K562 (cell line): ENCODE data around the gene PPP1R3E. TPM values are rescaled to one million over a fixed set of nuclear protein-coding genes. Genes with fewer than 3 reads are reported as not detected.

Experiments
- BMI1 ChIP-seq: fragments of 150-350 bp; IDR thresholded peaks from 2 replicates; pipeline ENCODE4 v1.6.1; 2014; ENCODE audit warnings: low read length
- ESRRA ChIP-seq: fragments of 450-650 bp; IDR thresholded peaks from 2 replicates; pipeline ENCODE4 v1.6.1; 2014; ENCODE audit warnings: low read depth, mild to moderate bottlenecking, moderate library complexity, borderline replicate concordance
- FOSL1 ChIP-seq: fragments of 200-800 bp; sonication (Bioruptor generic); conservative IDR thresholded peaks from 2 replicates; pipeline ENCODE4 v1.6.1; 2016; ENCODE audit warnings: missing genetic modification characterization, missing compliant biosample characterization
- GABPA ChIP-seq: fragments of 200-800 bp; sonication (Bioruptor generic); conservative IDR thresholded peaks from 2 replicates; pipeline ENCODE4 v1.6.1; 2016; ENCODE audit warnings: low read depth, missing genetic modification characterization, missing compliant biosample characterization
- HEY1 ChIP-seq: fragments of 250-450 bp; sonication (Bioruptor Pico); IDR thresholded peaks from 2 replicates; pipeline ENCODE4 v1.5.0; 2020; ENCODE audit warnings: mild to moderate bottlenecking, moderate library complexity, borderline replicate concordance
- PHB ChIP-seq: fragments of 250-450 bp; sonication (Bioruptor Pico); IDR thresholded peaks from 2 replicates; pipeline ENCODE4 v1.5.0; 2021
- POLR2A ChIP-seq: fragments of 450-650 bp; conservative IDR thresholded peaks from 2 replicates; pipeline ENCODE4 v1.6.1; 2016
- SIRT6 ChIP-seq: IDR thresholded peaks from one replicate; pipeline ENCODE4 v1.6.1; 2012; ENCODE audit warnings: low read depth, mild to moderate bottlenecking, control low read depth, inconsistent platforms, low read length, moderate library complexity
- SMAD4 ChIP-seq: fragments of 250-450 bp; sonication (Bioruptor Pico); conservative IDR thresholded peaks from 2 replicates; pipeline ENCODE4 v1.8.0; 2021; ENCODE audit warnings: inconsistent platforms, mild to moderate bottlenecking, moderate library complexity
- SMARCA4 ChIP-seq: fragments of 450-650 bp; IDR thresholded peaks from 2 replicates; pipeline ENCODE4 v1.6.1; 2016
- TAF7 ChIP-seq: fragments of 450-650 bp; IDR thresholded peaks from 2 replicates; pipeline ENCODE4 v1.6.1; 2016; ENCODE audit warnings: missing genetic modification characterization, missing compliant biosample characterization
- TFAM ChIP-seq: fragments of 250-450 bp; sonication (Bioruptor Pico); conservative IDR thresholded peaks from 2 replicates; pipeline ENCODE4 v1.5.0; 2021; ENCODE audit warnings: mild to moderate bottlenecking, moderate library complexity
- TSC22D4 ChIP-seq: fragments of 450-650 bp; IDR thresholded peaks from 2 replicates; pipeline ENCODE4 v1.6.1; 2016; ENCODE audit warnings: missing genetic modification characterization, missing biosample characterization, control low read depth
- U2AF1 ChIP-seq: fragments of 200-400 bp; formaldehyde crosslinking; optimal IDR thresholded peaks from 2 replicates; pipeline ENCODE3; 2017; ENCODE audit warnings: mild to moderate bottlenecking, low read depth, low read length, moderate library complexity
- ZBTB17 ChIP-seq: fragments of 450-650 bp; formaldehyde crosslinking; IDR thresholded peaks from 2 replicates; pipeline ENCODE4 v1.4.0; 2020; ENCODE audit warnings: mild to moderate bottlenecking
- ZFP30 ChIP-seq: fragments of 250-450 bp; sonication (Bioruptor Pico); IDR thresholded peaks from 2 replicates; pipeline ENCODE4 v1.8.0; 2022; ENCODE audit warnings: moderate library complexity, mild to moderate bottlenecking, inconsistent platforms, borderline replicate concordance
- ZNF3 ChIP-seq: fragments of 250-450 bp; sonication (Bioruptor Pico); IDR thresholded peaks from 2 replicates; pipeline ENCODE4 v1.5.0; 2021; ENCODE audit warnings: mild to moderate bottlenecking, moderate library complexity
- ZNF830 ChIP-seq: fragments of 250-450 bp; sonication (Bioruptor Pico); IDR thresholded peaks from 2 replicates; pipeline ENCODE4 v1.5.0; 2021; ENCODE audit warnings: mild to moderate bottlenecking
- polyA plus RNA-seq, 8 experiments: library from polyadenylated mRNA; depleted of rRNA in 4 of 8; stranded (reverse) in 5 of 8; unstranded in 3 of 8; fragments of >200 nt; fragmentation: Nextera tagmentation in 2 of 8; fragmentation: Illumina TruSeq in 1 of 8; extraction: Ambion mirVana in 2 of 8; extraction: Trizol in 1 of 8; gene quantifications; 2 replicates each; pipeline versions ENCODE4 v1.2.1 to v1.2.3, GENCODE V29; 2011 to 2014; ENCODE audit warnings: inconsistent platforms in 1 of 8, missing spikeins in 1 of 8
- total RNA-seq, 7 experiments: library from RNA; depleted of rRNA in 6 of 7; stranded (reverse); fragments of >200 nt in 6 of 7; fragmentation: Illumina TruSeq in 2 of 7; extraction: Trizol in 2 of 7; gene quantifications; 2 replicates each; pipeline versions ENCODE4 v1.2.1 to v1.2.3, GENCODE V29; 2011 to 2021; ENCODE audit warnings: low replicate concordance in 1 of 7
- TF ChIP-seq, protein P1 (sequence below): sonication (generic); formaldehyde crosslinking; IDR thresholded peaks from 2 replicates; pipeline ENCODE4 v1.4.0; 2020; ENCODE audit warnings: mild to moderate bottlenecking, missing genetic modification reagents
- TF ChIP-seq, protein P2 (sequence below): fragments of 250-450 bp; sonication (Bioruptor Pico); IDR thresholded peaks from 2 replicates; pipeline ENCODE4 v1.5.0; 2021
- TF ChIP-seq, protein P3 (sequence below): fragments of 250-450 bp; sonication (Bioruptor Pico); IDR thresholded peaks from 2 replicates; pipeline ENCODE4 v1.5.0; 2022; ENCODE audit warnings: mild to moderate bottlenecking
- TF ChIP-seq, protein P4 (sequence below): fragments of 250-450 bp; sonication (Bioruptor Pico); IDR thresholded peaks from 2 replicates; pipeline ENCODE4 v1.9.0; 2021; ENCODE audit warnings: mild to moderate bottlenecking, inconsistent platforms
- TF ChIP-seq, protein P5 (sequence below): fragments of 450-650 bp; IDR thresholded peaks from 2 replicates; pipeline ENCODE4 v1.7.0; 2016; ENCODE audit warnings: borderline replicate concordance

Gene PPP1R3E
- total and polyA plus RNA-seq, 9 of the 15 experiments (the other 6 are each of a cell fraction or from before 2014, with no cell fraction given): 3.2 to 18.4 (median 7.6) TPM

DNA sequence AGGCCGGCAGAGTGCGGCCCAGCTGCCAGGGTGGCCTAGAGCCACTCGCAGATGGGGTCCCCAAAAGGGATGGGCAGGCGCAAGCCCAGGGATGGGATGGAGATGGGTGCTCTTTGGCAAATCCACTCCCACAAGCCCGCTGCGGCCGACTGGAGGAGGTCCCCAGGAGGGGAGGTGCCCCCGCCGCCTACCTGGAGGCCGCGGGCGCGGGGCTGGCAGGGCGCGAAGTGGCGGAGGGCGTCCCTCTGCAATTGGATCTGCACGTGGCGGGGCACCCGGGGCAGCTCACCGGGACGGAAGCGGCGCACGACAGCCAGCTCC, 730 bp downstream of the PPP1R3E start (continued):
- TF ChIP-seq, protein P1, sequence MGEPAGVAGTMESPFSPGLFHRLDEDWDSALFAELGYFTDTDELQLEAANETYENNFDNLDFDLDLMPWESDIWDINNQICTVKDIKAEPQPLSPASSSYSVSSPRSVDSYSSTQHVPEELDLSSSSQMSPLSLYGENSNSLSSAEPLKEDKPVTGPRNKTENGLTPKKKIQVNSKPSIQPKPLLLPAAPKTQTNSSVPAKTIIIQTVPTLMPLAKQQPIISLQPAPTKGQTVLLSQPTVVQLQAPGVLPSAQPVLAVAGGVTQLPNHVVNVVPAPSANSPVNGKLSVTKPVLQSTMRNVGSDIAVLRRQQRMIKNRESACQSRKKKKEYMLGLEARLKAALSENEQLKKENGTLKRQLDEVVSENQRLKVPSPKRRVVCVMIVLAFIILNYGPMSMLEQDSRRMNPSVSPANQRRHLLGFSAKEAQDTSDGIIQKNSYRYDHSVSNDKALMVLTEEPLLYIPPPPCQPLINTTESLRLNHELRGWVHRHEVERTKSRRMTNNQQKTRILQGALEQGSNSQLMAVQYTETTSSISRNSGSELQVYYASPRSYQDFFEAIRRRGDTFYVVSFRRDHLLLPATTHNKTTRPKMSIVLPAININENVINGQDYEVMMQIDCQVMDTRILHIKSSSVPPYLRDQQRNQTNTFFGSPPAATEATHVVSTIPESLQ: no peak
- TF ChIP-seq SMARCA4 (no peak), TAF7 (peak; percentile 57), ZNF830 (CRISPR knock-in tag) (peak; percentile 86; the same call in 1 of the 2 replicates), POLR2A (peak; percentile 83), ZNF3 (CRISPR knock-in tag) (no peak), ESRRA (no peak), TSC22D4 (no peak), SIRT6 (no peak), SMAD4 (no peak), ZBTB17 (0 out of 2 replicates have a peak, but pooled peaks have one; percentile 43), GABPA (tag) (no peak), BMI1 (no peak), HEY1 (no peak), U2AF1 (no peak), ZFP30 (CRISPR knock-in tag) (no peak), PHB (no peak), TFAM (CRISPR knock-in tag) (no peak), FOSL1 (peak; percentile 16; the same call in 1 of the 2 replicates)
- TF ChIP-seq, protein P2, sequence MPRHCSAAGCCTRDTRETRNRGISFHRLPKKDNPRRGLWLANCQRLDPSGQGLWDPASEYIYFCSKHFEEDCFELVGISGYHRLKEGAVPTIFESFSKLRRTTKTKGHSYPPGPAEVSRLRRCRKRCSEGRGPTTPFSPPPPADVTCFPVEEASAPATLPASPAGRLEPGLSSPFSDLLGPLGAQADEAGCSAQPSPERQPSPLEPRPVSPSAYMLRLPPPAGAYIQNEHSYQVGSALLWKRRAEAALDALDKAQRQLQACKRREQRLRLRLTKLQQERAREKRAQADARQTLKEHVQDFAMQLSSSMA (CRISPR knock-in tag): no peak
- TF ChIP-seq, protein P3, sequence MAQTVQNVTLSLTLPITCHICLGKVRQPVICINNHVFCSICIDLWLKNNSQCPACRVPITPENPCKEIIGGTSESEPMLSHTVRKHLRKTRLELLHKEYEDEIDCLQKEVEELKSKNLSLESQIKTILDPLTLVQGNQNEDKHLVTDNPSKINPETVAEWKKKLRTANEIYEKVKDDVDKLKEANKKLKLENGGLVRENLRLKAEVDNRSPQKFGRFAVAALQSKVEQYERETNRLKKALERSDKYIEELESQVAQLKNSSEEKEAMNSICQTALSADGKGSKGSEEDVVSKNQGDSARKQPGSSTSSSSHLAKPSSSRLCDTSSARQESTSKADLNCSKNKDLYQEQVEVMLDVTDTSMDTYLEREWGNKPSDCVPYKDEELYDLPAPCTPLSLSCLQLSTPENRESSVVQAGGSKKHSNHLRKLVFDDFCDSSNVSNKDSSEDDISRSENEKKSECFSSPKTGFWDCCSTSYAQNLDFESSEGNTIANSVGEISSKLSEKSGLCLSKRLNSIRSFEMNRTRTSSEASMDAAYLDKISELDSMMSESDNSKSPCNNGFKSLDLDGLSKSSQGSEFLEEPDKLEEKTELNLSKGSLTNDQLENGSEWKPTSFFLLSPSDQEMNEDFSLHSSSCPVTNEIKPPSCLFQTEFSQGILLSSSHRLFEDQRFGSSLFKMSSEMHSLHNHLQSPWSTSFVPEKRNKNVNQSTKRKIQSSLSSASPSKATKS (CRISPR knock-in tag): no peak
- TF ChIP-seq, protein P4, sequence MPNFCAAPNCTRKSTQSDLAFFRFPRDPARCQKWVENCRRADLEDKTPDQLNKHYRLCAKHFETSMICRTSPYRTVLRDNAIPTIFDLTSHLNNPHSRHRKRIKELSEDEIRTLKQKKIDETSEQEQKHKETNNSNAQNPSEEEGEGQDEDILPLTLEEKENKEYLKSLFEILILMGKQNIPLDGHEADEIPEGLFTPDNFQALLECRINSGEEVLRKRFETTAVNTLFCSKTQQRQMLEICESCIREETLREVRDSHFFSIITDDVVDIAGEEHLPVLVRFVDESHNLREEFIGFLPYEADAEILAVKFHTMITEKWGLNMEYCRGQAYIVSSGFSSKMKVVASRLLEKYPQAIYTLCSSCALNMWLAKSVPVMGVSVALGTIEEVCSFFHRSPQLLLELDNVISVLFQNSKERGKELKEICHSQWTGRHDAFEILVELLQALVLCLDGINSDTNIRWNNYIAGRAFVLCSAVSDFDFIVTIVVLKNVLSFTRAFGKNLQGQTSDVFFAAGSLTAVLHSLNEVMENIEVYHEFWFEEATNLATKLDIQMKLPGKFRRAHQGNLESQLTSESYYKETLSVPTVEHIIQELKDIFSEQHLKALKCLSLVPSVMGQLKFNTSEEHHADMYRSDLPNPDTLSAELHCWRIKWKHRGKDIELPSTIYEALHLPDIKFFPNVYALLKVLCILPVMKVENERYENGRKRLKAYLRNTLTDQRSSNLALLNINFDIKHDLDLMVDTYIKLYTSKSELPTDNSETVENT: peak; percentile 68; the same call in 1 of the 2 replicates
- TF ChIP-seq, protein P5, sequence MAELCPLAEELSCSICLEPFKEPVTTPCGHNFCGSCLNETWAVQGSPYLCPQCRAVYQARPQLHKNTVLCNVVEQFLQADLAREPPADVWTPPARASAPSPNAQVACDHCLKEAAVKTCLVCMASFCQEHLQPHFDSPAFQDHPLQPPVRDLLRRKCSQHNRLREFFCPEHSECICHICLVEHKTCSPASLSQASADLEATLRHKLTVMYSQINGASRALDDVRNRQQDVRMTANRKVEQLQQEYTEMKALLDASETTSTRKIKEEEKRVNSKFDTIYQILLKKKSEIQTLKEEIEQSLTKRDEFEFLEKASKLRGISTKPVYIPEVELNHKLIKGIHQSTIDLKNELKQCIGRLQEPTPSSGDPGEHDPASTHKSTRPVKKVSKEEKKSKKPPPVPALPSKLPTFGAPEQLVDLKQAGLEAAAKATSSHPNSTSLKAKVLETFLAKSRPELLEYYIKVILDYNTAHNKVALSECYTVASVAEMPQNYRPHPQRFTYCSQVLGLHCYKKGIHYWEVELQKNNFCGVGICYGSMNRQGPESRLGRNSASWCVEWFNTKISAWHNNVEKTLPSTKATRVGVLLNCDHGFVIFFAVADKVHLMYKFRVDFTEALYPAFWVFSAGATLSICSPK: no peak
